ENCODE measurements around the gene AFG1L.
"Not testable (repeated sequence)": the region's sequence is repeated elsewhere in the genome, so short reads cannot be mapped to it uniquely, and the experiment has no call there.

The AFG1L gene

DNA sequence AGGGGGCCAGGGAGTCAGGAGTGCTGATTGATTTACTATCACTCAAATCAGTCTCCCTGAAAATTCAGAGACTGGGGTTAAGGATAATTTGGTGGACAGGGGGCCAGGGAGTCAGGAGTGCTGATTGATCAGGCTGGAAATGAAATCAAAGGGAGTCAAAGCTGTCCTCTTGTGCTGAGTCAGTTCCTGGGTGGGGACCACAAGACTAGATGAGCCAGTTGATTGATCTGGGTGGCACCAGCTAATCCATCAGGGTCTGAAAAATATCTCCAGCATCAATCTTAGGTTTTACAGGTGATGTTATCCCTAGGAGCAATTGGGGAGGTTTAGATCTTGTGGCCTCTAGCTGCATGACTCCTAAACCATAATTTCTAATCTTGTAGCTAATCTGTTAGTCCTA lies 6.1 kb upstream of the AFG1L start:
- DNase-seq (ENCODE audit: low read depth, low spot score): no peak

DNA sequence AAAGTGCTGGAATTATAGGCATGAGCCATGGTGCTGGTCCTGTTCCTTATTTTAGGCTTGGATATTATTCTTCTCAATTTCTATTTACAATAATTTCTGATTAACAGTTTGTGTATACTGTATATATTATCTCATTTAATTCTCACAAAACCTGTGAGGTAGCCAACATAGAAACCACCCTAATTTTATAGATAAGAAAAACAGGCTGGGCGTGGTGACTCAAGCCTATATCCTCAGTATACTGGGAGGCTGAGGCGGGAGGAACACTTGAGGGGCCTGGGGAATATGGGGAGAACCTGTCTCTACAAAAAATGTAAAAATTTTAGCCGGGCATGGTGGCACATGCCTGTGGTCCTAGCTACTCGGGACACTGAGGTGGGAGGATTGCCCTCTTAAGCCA lies 3.8 kb upstream of the AFG1L start:
- DNase-seq (ENCODE audit: low read depth, low spot score): no peak

DNA sequence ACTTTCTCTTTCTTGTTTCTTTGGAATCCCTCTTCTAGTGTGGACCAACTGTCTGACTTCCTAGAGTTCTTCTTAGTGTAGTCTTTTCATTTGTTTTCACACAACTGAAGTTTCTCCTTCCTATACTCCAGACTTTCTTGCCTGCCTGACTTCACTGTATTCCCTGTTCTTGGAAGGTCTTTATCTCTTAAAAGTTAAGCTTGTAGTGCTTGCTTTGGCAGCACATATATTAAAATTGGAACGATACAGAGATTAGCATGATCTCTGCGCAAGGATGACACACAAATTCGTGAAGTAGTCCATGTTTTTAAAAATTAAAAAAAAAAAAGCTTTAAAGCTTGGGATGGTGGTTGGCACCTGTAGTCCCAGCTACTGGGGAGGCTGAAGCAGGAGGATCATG lies 2.3 kb upstream of the AFG1L start:
- not testable (repeated sequence) for DNase-seq (ENCODE audit: low read depth, low spot score)

DNA sequence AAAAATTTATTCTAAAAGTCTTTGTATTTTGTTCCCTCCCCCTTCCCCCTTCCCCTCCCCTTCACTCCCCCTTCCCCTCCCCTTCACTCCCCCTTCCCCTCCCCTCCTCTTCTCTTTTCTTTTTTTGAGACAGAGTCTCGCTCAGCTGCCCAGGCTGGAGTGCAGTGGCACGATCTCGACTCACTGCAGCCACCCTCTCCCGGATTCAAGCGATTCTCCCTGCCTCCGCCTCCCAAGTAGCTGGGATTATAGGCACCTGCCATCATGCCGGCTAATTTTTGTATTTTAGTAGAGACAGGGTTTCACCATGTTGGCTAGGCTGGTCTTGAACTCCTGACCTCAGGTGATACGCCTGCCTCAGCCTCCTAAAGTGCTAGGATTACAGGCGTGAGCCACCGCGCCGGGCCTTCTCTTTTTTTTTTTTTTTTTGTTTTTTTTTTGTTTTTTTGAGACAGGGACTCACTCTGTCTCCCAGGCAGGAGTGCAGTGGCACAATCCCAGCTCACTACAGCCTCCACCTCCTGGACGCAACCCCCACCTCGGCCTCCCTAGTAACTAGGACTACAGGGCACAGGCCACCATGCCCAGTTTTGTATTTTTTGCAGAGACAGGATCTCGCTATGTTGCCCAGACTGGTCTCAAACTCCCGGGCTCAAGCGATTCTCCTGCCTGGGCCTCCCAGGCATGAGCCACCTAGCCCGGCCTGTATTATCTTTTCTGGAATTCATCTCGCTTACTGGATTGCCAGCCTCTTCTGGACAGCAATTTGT lies 1.1 kb upstream of the AFG1L start:
- no peak for DNase-seq (ENCODE audit: low read depth, low spot score)

DNA sequence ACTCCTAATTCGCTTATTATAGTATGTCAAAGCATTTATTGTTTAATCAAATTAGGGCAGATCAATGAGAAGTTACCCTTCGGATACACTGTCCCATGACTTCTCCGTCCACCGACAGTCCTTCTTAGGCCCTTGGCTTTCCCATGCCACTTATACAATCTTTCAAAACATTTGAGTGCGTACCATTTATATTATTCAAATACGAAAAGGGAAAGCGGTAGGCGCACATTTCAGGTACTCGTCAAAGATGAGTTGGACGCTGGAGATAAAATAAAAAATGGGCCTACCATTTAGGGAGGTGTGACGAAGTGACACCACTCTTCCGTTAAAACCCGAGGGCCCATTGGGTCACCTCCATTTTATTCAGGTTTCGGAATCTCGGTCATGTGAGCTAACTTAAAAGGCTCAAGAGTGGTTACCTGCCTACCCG lies 542 bp upstream of the AFG1L start:
- no peak for DNase-seq (ENCODE audit: low read depth, low spot score)

DNA sequence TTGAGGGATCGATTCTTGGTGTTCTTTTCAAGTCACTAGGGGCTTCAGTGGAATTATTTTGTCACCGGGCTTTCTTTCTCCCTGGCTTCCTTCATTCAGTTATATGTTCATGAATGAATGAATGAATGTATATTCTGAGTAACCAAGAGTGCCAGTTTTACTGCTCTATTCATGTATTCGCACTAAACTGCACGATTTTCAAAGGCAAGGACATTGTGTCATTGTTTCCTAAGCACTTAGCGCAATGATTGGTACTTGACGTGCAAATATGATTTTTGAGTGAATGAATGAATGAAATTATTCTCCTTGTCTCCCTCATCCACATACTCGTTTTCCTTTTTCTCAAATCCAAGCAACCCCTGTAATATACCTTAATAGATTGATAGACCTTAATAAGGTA lies 822 bp downstream of the AFG1L start:
- DNase-seq (ENCODE audit: low read depth, low spot score): no peak

DNA sequence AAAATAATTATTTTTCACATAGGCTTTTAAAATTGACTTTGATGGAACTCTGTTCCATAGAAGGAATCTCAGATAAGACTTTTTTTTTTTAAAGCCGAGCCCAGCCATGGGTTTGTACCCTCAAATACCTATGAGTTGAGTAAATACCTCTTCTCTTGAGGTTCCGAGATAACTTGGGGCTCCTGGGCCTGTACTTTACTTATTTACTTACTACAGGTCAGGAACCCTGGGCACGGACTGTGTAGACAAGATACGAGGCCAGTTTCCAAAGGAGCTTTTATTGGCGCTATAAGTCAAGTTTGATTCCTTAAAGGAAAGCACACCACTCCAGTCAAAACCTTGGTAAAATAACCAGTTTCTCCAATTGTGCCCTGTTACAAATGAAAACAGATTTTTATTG lies 7.5 kb downstream of the AFG1L start:
- no peak for DNase-seq (ENCODE audit: low read depth, low spot score)

DNA sequence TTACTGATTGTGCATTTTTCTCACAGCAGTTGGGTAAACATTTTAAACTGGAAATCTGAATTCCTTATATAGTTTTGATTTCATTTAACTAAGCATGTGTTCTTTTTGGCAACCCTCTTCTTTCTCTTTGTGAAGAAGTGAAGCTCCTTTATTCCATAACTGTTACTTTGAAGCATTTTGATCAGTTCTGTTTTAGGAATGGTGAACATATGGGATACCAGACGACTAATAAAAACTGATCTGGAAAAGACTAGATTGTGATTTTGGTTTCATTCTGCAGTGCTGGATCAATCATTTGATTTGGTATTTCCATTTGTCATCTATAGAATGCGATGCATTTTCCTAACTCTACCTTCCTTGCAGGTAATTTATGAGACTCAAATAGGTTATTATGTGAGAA lies 9.8 kb downstream of the AFG1L start:
- no peak for DNase-seq (ENCODE audit: low read depth, low spot score)

DNA sequence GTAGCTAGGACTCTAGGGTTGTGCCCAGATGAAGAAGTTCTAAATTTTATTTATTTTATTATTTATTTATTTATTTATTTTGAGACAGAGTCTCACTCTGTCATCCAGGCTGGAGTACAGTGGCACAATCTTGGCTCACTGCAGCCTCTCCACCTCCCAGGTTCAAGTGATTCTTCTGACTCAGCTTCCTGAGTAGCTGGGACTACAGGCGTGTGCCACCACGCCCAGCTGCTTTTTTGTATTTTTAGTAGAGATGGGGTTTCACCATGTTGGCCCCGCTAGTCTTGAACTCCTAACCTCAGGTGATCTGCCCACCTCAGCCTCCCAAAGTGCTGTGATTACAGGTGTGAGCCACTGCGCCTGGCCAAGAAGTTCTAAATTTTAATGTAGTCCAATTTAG lies 13.8 kb downstream of the AFG1L start:
- DNase-seq (ENCODE audit: low read depth, low spot score): not testable (repeated sequence)

DNA sequence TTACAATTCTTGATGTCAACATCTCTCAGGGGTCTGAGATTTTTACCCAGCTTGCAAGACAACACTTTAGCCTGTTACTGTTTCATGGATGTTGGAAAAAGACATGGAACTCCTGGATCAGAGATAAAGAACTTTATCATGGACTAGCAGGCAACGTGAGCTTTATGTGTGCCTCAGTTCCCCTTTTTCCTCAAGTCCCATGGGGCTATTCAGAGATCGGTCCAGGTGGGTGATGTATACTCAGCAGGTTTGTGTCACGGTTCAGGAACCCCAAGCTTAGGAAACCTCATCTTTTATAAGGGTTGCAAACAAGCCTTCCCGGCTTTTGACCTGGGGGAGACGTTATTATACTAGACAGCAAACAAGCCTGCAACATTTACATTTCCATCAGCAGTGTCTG lies 15.0 kb downstream of the AFG1L start:
- DNase-seq (ENCODE audit: low read depth, low spot score): no peak

DNA sequence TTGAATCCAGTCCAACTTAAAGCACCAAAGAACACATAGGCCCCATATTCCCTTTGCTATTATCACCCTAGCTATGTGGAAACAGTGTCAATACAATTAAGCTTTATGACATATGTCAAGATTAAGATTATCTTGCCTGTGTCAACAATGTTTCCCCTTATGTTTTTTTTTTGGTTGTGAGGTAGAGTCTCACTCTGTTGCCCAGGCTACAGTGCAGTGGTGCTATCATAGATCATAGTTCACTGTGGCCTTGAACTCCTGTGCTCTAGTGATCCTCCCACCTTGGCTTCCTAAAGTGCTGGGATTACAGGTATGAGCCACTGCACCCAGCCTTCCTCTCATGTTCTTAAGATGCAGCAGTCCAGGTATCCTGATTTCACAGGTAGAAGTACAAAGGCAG lies 17.8 kb downstream of the AFG1L start:
- DNase-seq (ENCODE audit: low read depth, low spot score): no peak

DNA sequence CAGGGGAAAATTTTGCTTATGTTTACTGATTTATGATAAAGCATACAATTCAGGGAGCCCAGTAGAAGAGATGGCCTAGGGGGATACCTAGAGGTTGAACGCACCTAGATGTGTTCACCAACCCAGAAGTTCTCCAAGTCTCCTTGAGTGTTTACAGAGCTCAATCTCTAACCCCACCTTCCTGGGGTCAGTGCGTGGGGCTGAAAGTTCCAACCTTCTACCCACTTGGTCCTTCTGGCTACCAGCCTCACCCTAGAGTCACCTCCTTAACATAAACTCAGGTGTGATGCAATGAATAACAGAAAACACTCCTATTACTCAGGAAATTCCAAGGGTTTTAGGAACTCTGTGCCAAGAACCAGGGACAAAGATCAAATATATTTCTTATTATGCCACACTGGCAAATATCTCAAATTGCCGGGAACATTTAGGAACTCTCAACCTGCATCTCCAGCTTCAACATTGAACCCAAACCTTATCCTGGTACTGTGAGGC lies 26.4 kb downstream of the AFG1L start:
- no peak for DNase-seq (ENCODE audit: low read depth, low spot score)

DNA sequence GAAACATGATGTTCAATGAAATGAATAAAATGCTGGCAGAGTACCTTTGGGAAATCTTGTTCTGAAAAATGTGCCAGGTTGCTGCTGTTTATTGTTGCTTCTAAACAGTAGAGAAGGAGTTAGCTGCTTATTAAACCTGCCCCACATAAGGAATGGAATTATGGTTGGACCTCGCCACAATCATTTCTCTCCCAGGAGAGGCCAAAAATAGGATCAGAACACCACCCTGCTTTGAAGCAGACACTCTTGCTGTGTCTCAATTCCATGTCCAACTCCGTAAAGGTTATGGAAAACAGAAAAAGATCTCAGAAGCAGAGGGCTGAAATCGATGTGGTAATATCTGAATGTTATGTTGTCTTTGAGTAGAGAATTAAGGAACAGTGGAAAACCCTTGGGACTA lies 27.9 kb downstream of the AFG1L start:
- no peak for DNase-seq (ENCODE audit: low read depth, low spot score)

DNA sequence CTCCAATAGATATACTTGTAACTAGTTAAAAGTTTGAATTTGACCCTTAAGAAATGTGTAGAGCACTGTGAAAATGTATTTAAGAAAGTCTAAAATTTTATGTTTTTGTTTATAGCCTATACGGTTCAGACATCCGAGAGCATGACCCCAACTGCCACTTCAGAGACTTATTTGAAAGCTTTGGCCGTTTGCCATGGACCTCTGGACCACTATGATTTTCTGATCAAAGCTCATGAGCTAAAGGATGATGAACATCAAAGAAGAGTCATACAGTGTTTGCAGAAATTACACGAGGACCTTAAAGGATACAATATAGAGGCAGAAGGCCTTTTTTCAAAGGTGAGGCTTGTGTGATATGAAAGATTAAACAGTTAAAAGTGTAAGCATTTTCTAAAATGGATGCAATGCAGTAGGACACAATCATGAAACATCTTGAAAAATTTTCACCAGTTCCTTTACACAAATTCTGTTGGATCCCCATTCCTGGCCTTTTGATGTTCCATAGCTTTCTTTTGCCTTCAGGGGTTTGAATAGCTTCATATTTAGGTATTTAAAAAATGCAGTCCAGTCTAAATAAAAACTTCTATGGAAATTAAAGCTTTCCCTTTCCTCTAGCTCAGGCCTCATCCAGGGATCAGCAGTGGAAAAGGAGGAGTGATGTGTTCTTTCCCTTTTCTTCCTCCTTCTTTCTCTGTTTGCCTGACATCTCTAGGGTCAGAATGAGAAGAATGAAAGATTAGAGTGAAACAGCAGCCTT lies 29.0 kb downstream of the AFG1L start:
- DNase-seq (ENCODE audit: low read depth, low spot score): no peak

DNA sequence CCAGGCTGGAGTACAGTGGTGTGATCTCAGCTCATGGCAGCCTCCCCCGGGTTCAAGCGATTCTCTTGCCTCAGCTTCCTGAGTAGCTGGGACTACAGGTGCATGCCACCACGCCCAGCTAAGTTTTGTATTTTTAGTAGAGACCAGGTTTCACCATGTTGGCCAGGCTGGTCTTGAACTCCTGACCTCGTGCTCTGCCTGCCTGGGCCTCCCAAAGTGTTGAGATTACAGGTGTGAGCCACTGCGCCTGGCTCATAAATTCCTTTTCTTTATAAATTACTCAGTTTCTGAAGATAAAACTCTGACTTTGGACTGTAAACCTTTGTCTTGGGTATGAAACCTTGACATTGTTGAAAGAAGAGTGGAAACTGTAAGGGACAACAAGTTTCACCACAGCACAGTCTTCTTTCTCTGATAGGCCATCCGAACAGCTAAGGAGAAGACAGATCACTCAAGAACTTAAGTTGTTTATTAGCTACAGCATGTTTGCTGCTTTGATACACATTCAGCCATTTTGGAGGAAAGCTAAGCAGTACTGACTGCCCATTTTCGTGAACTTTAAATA lies 35.4 kb downstream of the AFG1L start:
- not testable (repeated sequence) for DNase-seq (ENCODE audit: low read depth, low spot score)

DNA sequence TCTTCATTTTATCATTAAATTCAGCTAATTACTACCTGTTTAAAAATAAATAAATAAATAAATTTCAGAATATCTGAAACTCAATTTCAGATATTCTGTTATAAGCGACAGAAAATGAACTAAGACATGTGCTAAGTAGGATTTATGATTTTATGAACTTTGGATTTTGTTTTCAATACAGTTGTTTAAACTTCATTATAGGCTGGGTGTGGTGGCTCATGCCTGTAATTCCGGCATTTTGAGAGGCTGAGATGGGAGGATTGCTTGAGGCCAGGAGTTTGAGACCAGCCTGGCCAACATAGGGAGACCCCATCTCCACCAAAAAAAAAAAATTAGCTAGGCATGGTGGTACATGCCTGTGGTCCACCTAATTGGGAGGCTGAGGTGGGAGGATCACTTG lies 36.0 kb downstream of the AFG1L start:
- no peak for DNase-seq (ENCODE audit: low read depth, low spot score)

DNA sequence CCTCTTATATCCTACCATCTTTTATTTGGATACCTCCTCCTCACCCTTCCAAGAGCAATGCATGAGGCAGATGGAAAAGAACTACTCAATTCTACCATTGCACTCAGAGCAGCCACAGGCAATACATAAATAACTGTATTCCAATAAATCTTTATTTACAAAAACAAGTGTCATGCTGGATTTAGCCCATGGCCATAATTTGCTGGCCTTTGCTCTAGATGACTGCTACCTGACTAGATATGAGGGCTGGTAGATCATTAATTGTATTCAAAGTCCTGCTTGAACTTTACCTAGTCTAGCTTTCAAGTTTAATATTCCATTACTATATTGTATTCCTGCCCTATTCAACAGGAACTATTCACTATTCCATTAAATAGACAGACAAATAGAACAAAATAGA lies 37.1 kb downstream of the AFG1L start:
- no peak for DNase-seq (ENCODE audit: low read depth, low spot score)

DNA sequence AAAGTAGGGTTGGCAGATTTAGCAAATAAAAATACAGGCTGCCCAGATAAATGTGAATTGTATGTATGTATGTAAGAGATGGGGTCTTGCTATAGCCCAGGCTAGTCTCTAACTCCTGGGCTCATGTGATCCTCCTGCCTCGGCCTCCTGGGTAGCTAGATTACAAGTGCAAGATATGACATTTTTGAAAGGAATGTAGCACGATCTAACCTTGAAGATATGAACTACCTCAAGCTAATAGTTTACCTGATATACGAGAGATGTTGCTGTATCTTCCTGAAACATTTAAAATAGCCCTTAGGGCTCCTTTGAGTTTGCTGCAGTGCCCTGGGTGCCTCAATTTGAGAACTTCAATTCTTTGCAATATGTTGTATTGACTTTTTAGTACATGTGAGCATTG lies 42.1 kb downstream of the AFG1L start:
- DNase-seq (ENCODE audit: low read depth, low spot score): no peak

DNA sequence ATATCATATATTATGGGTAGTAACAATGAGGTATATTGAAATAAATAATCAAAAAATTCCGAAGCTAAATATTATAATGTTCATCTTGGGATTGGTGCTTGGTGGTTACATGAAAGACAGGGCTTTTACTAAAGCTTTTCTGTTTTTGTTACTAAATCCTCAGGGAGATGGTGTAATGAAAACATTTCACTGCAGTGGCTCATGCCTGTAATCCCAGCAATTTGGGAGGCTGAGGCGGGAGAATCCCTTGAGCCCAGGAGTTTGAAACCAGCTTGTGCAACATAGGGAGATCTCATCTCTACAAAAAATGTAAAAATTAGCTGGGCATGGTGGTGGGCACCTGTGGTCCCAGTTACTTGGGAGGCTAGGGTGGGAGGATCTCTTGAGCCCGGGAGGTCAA lies 42.9 kb downstream of the AFG1L start:
- DNase-seq (ENCODE audit: low read depth, low spot score): no peak

DNA sequence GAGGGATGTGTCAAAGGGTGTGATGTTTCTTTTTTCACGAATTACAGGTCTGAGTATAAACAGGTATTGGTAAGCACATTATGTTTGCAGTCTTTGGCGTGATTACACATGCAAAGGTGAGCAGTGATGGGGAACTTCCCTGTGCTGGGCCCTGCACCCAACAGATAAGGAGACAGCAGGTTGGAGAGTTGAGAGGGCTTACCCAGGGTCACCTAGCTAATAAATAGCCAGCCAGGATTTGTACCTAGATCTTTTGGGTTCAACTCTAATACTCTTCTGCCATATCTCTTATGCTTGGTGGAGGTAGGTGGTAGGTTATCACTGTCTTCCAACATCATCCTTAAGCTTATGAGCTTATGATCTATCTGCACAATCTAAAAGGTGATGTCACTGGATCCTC lies 46.5 kb downstream of the AFG1L start:
- no peak for DNase-seq (ENCODE audit: low read depth, low spot score)

DNA sequence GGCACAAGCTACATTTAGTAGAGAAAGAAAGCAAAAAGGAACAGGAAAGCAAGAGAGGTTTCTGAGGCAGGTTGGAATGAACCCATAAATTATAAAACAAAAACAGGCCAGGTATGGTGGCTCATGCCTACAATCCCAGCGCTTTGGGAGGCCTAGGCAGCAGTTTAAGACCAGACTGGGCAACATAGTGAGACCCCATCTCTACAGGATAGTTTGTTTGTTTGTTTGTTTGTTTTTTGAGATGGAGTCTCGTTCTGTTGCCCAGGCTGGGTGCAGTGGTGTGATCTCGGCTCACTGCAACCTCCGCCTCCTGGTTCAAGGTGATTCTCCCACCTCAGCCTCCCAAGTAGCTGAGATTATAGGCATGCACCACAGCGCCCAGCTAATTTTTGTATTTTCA lies 49.0 kb downstream of the AFG1L start:
- DNase-seq (ENCODE audit: low read depth, low spot score): no peak

DNA sequence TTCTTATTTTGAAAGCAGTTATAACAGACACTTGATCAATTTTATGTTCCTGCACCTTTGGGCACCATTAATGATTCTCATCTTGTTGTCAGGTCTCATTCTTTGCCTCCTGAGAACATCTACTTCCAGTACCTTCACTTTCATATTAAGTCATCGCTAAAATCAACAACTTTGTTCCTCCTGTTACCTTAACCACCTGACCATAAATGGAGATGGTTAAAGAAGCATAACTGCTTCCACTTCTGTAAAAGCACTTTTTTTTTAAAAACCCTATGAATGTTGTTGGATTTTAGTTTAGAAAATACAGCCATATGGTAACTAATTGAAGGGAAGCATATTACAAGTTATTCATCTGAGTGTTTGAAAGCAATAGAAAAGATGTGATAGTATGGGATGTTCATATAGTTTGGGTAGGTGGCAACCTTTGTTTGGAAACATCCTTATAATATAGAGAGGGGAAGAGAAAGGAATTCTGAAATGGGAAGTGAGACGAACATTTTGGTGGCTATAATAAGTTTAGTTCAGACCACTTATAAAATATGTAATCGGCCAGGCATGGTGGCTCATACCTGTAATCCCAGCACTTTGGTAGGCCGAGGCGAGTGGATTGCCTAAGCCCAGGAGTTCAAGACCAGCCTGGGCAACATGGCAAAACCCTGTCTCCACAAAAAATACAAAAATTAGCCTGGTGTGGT lies 53.9 kb downstream of the AFG1L start:
- DNase-seq (ENCODE audit: low read depth, low spot score): no peak

Measured in activated naive CD8-positive, alpha-beta T cell treated with anti-CD3 and anti-CD28 coated beads, Interleukin-2, amount 50 U/mL, for 16 hours (primary cell).